H9 (cell line): Measurements from ENCODE around the gene CDC25C. TPM values are rescaled to one million over a fixed set of nuclear protein-coding genes. Genes with fewer than 3 reads are reported as not detected.

Experiments used
- DNase-seq: peaks from one replicate; pipeline ENCODE4 v3.0.0-alpha.2; 2017
- H2AFZ ChIP-seq: one replicate; pipeline ENCODE4 v1.6.1; 2013; ENCODE audit warnings: mild to moderate bottlenecking, low read length, control low read depth, moderate library complexity
- H2AK5ac ChIP-seq: 2 replicates; pipeline ENCODE4 v1.6.1; 2013; ENCODE audit warnings: low read length, control low read depth, mixed read lengths; ENCODE audit not compliant: insufficient read length
- H2BK120ac ChIP-seq: one replicate; pipeline ENCODE4 v1.6.1; 2013; ENCODE audit warnings: low read depth, mild to moderate bottlenecking, low read length, control low read depth, inconsistent platforms; ENCODE audit not compliant: poor library complexity, severe bottlenecking
- H2BK12ac ChIP-seq: 2 replicates; pipeline ENCODE4 v1.6.1; 2013; ENCODE audit warnings: low read length, control low read depth, mixed read lengths, low read depth; ENCODE audit not compliant: insufficient read length
- H2BK15ac ChIP-seq: 2 replicates; pipeline ENCODE4 v1.6.1; 2013; ENCODE audit warnings: low read depth, low read length, control low read depth
- H2BK20ac ChIP-seq: one replicate; pipeline ENCODE4 v1.6.1; 2013; ENCODE audit warnings: low read depth, mild to moderate bottlenecking, low read length, control low read depth, inconsistent platforms; ENCODE audit not compliant: poor library complexity, severe bottlenecking
- H2BK5ac ChIP-seq: 2 replicates; pipeline ENCODE4 v1.6.1; 2013; ENCODE audit warnings: low read length, control low read depth, mixed read lengths; ENCODE audit not compliant: insufficient read length
- H3K14ac ChIP-seq: 2 replicates; pipeline ENCODE4 v1.6.1; 2013; ENCODE audit warnings: low read length, control low read depth; ENCODE audit not compliant: insufficient read depth
- H3K18ac ChIP-seq: 2 replicates; pipeline ENCODE4 v1.6.1; 2013; ENCODE audit warnings: low read depth, mild to moderate bottlenecking, mixed read lengths, low read length, control low read depth; ENCODE audit not compliant: insufficient read length
- H3K23ac ChIP-seq: 2 replicates; pipeline ENCODE4 v1.6.1; 2013; ENCODE audit warnings: low read length, control low read depth, mixed read lengths, low read depth; ENCODE audit not compliant: insufficient read length
- H3K23me2 ChIP-seq: 2 replicates; pipeline ENCODE4 v1.6.1; 2013; ENCODE audit warnings: low read depth, mild to moderate bottlenecking, mixed read lengths, low read length, control low read depth; ENCODE audit not compliant: insufficient read length, poor library complexity, severe bottlenecking
- H3K27ac ChIP-seq: 2 replicates; pipeline ENCODE4 v1.5.1; 2013; ENCODE audit warnings: low read length, control low read depth, mixed read lengths, low read depth; ENCODE audit not compliant: insufficient read length
- H3K27me3 ChIP-seq: 2 replicates; pipeline ENCODE4 v1.6.1; 2013; ENCODE audit warnings: low read length, control low read depth, inconsistent platforms; ENCODE audit not compliant: insufficient read depth
- H3K4ac ChIP-seq: 2 replicates; pipeline ENCODE4 v1.6.1; 2013; ENCODE audit warnings: low read depth, mild to moderate bottlenecking, control low read depth, inconsistent platforms, low read length, moderate library complexity
- H3K4me1 ChIP-seq: 2 replicates; pipeline ENCODE4 v1.6.1; 2013; ENCODE audit warnings: low read length, control low read depth, inconsistent platforms; ENCODE audit not compliant: insufficient read depth
- H3K4me2 ChIP-seq: 2 replicates; pipeline ENCODE4 v1.6.1; 2013; ENCODE audit warnings: low read length, control low read depth, mixed read lengths; ENCODE audit not compliant: insufficient read length, insufficient read depth
- H3K56ac ChIP-seq: 2 replicates; pipeline ENCODE4 v1.6.1; 2013; ENCODE audit warnings: low read depth, mild to moderate bottlenecking, mixed read lengths, low read length, control low read depth; ENCODE audit not compliant: insufficient read length
- H3K79me1 ChIP-seq: 2 replicates; pipeline ENCODE4 v1.6.1; 2013; ENCODE audit warnings: low read depth, mild to moderate bottlenecking, moderate library complexity, low read length, control low read depth, inconsistent platforms; ENCODE audit not compliant: insufficient read depth, poor library complexity, severe bottlenecking
- H3K79me2 ChIP-seq: 2 replicates; pipeline ENCODE4 v1.6.1; 2013; ENCODE audit warnings: low read length, control low read depth, inconsistent platforms; ENCODE audit not compliant: insufficient read depth
- H3K9ac ChIP-seq: 2 replicates; pipeline ENCODE4 v1.6.1; 2013; ENCODE audit warnings: low read length, control low read depth, mixed read lengths; ENCODE audit not compliant: insufficient read length; ENCODE audit errors: extremely low read depth
- H3K9me3 ChIP-seq: one replicate; pipeline ENCODE4 v1.6.1; 2013; ENCODE audit warnings: low read depth, low read length, inconsistent platforms; ENCODE audit not compliant: control insufficient read depth
- H3T11ph ChIP-seq: one replicate; pipeline ENCODE4 v1.6.1; 2013; ENCODE audit warnings: mild to moderate bottlenecking, low read length, control low read depth, inconsistent platforms
- H4K20me1 ChIP-seq: one replicate; pipeline ENCODE4 v1.6.1; 2013; ENCODE audit not compliant: control insufficient read depth, insufficient read length, insufficient read depth
- H4K5ac ChIP-seq: 2 replicates; pipeline ENCODE4 v1.6.1; 2013; ENCODE audit warnings: low read depth, mild to moderate bottlenecking, mixed read lengths, low read length, control low read depth; ENCODE audit not compliant: insufficient read length
- H4K8ac ChIP-seq: replicated peaks from 2 replicates; pipeline ENCODE4 v1.6.1; 2013; ENCODE audit warnings: low read length, control low read depth, mixed read lengths, low read depth; ENCODE audit not compliant: insufficient read length
- H4K91ac ChIP-seq: 2 replicates; pipeline ENCODE4 v1.6.1; 2013; ENCODE audit warnings: low read depth, mild to moderate bottlenecking, moderate library complexity, mixed read lengths, low read length, control low read depth; ENCODE audit not compliant: insufficient read length
- H3K27ac Mint-ChIP-seq, 3 experiments: 2 replicates in 2 of 3; 3 replicates in 1 of 3; pipeline ENCODE4 v1.8.0; 2020 to 2021; ENCODE audit warnings: mixed read lengths in 3 of 3, mild to moderate bottlenecking in 1 of 3, moderate library complexity in 1 of 3
- H3K27me3 Mint-ChIP-seq: 2 replicates; pipeline ENCODE4 v1.8.0; 2021; ENCODE audit warnings: low read depth, mild to moderate bottlenecking, moderate library complexity, mixed read lengths
- H3K36me3 Mint-ChIP-seq, 3 experiments: 2 replicates in 2 of 3; 3 replicates in 1 of 3; pipeline ENCODE4 v1.8.0; 2020 to 2021; ENCODE audit warnings: low read depth in 3 of 3, mixed read lengths in 3 of 3; ENCODE audit not compliant: insufficient read depth in 1 of 3
- H3K4me1 Mint-ChIP-seq, 2 experiments: 2 replicates each; pipeline ENCODE4 v1.8.0; 2020; ENCODE audit warnings: mixed read lengths in 2 of 2
- H3K4me3 Mint-ChIP-seq, 2 experiments: 2 replicates in 1 of 2; 3 replicates in 1 of 2; pipeline ENCODE4 v1.8.0; 2020 to 2021; ENCODE audit warnings: mild to moderate bottlenecking in 2 of 2, mixed read lengths in 2 of 2, moderate library complexity in 1 of 2
- H3K9me3 Mint-ChIP-seq, 2 experiments: 2 replicates in 1 of 2; 3 replicates in 1 of 2; pipeline ENCODE4 v1.8.0; 2020; ENCODE audit warnings: mild to moderate bottlenecking in 2 of 2, mixed read lengths in 2 of 2, moderate library complexity in 1 of 2
- WGBS: extraction: QIAGEN DNeasy Blood & Tissue Kit; methylation state at CpG from one replicate; pipeline ENCODE4 v1.1.7; 2013; ENCODE audit warnings: missing lambda C conversion rate, low lambda C conversion rate, mixed read lengths; ENCODE audit not compliant: insufficient read length; ENCODE audit errors: extremely low coverage; 5-methylcytosine and 5-hydroxymethylcytosine counted together
- total RNA-seq: library from RNA; stranded (reverse); gene quantifications from 2 replicates; pipeline ENCODE4 v1.2.1, GENCODE V29; 2021
- TF ChIP-seq, protein P1 (sequence below): fragments of 200-600 bp; sonication (generic); conservative IDR thresholded peaks from 3 replicates; pipeline ENCODE4 v1.8.0; 2021; ENCODE audit warnings: antibody characterized with exemption, mild to moderate bottlenecking

Gene CDC25C
- total RNA-seq, 1 experiment from 2014 or later = 22.8 TPM

DNA sequence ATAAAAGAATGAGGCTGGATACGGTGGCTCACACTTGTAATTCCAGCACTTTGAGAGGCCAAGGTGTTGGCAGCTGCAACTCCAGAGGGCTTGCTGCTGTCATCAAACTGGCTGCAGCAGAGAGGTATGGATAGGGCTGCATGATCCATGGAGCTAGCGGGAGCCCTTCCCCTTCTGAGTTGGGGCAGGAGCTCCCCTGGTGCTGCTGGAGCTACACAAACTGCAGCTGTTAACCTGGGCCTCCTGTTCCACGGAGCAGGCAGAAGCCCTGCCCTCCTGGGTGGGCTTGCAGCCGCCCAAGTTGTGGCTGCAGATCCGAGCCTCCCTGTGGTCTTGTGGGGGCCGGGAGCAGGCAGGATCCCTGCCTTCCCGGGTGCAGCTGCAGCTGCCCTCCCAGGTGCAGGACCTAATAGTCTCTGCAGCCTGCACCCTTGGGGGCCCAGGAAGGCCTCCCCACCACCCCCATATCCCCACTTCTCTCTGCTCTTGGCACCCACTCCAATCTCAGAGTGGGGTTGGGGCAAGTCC, 15.8 kb downstream of the CDC25C start:
- H3K56ac ChIP-seq = no peak overlapping the region
- DNase-seq = no peak
- no peak overlapping the region for H3K14ac ChIP-seq
- H3K9ac ChIP-seq = no peak overlapping the region
- no peak overlapping the region for H2AFZ ChIP-seq
- no peaks in the 10 kb centered on the region for H4K20me1 ChIP-seq
- H3K23me2 ChIP-seq = no peaks in the 10 kb centered on the region
- no peak overlapping the region for H3K4me2 ChIP-seq
- no peak overlapping the region for H2AK5ac ChIP-seq
- no peak overlapping the region for H3K18ac ChIP-seq
- H4K8ac ChIP-seq = no peak overlapping the region
- H3K79me1 ChIP-seq = no peaks in the 10 kb centered on the region
- no CpG with 5 or more reads among the region's 7 CpGs for WGBS
- TF ChIP-seq, protein P1, sequence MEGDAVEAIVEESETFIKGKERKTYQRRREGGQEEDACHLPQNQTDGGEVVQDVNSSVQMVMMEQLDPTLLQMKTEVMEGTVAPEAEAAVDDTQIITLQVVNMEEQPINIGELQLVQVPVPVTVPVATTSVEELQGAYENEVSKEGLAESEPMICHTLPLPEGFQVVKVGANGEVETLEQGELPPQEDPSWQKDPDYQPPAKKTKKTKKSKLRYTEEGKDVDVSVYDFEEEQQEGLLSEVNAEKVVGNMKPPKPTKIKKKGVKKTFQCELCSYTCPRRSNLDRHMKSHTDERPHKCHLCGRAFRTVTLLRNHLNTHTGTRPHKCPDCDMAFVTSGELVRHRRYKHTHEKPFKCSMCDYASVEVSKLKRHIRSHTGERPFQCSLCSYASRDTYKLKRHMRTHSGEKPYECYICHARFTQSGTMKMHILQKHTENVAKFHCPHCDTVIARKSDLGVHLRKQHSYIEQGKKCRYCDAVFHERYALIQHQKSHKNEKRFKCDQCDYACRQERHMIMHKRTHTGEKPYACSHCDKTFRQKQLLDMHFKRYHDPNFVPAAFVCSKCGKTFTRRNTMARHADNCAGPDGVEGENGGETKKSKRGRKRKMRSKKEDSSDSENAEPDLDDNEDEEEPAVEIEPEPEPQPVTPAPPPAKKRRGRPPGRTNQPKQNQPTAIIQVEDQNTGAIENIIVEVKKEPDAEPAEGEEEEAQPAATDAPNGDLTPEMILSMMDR = no peak
- H3K4me1 Mint-ChIP-seq = no peaks in the 10 kb centered on the region
- no peak overlapping the region for H2BK120ac ChIP-seq
- H3K4ac ChIP-seq = no peak overlapping the region
- peaks cover 9 to 50% (median 47%) of the 10 kb centered on the region in 3 experiments; a peak in 6 of 7 replicates for H3K36me3 Mint-ChIP-seq
- H3K4me3 Mint-ChIP-seq = no peak overlapping the region
- H2BK15ac ChIP-seq = no peak overlapping the region
- H2BK12ac ChIP-seq = no peak overlapping the region
- no peaks in the 10 kb centered on the region for H3K9me3 Mint-ChIP-seq
- no peak overlapping the region for H3T11ph ChIP-seq
- no peak overlapping the region for H2BK20ac ChIP-seq
- no peak overlapping the region for H3K27ac ChIP-seq
- H3K27ac Mint-ChIP-seq = peak overlapping the region in 2 of 3 experiments; percentile 60 to 61; a peak in 2 of 7 replicates
- no peaks in the 10 kb centered on the region for H3K4me1 ChIP-seq
- no peak overlapping the region for H4K5ac ChIP-seq
- no peak overlapping the region for H4K91ac ChIP-seq
- no peaks in the 10 kb centered on the region for H3K79me2 ChIP-seq
- H3K9me3 ChIP-seq = no peaks in the 10 kb centered on the region
- H3K23ac ChIP-seq = no peak overlapping the region
- H2BK5ac ChIP-seq = no peak overlapping the region
- H3K27me3 ChIP-seq = no peaks in the 10 kb centered on the region
- no peaks in the 10 kb centered on the region for H3K27me3 Mint-ChIP-seq
